ENCODE data around the gene NBAS.

DNA sequence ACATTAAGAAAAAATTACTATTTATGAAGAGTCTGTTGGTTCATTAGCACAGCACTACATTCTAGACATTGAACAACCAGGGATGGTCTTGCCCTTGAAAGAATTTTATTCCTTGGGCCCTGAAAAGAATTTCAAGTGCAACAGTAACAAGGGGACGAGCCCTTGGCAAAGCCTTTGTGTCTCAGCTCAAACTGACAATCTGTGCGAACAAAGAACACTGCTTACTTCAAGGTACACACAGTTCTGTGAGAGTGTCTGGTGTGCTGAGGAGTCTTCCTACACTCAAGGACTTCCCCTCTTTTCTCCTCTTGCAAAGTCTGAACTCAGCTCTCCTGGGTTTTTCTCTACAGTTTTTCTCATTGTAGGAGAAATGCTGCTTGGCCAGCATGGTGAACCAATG lies 373.4 kb downstream of the NBAS start:
- TF ChIP-seq NFYB (IDR thresholded peaks at IDR 0.05; ENCODE audit: extremely low read depth, insufficient read length), result no peak
- no peak for TF ChIP-seq E2F4 (CRISPR knock-in tag; IDR thresholded peaks at IDR 0.05; ENCODE audit: low read depth)
- no peak for TF ChIP-seq REST (IDR thresholded peaks at IDR 0.05; ENCODE audit: borderline replicate concordance)
- no peak for TF ChIP-seq REST (CRISPR knock-in tag; IDR thresholded peaks at IDR 0.05; ENCODE audit: low read depth)
- no peak for TF ChIP-seq ARID4B (CRISPR knock-in tag; IDR thresholded peaks at IDR 0.05)
- no peak for TF ChIP-seq POLR2AphosphoS5 (IDR thresholded peaks at IDR 0.05; ENCODE audit: control insufficient read depth, insufficient read depth, low read depth, low read length)
- no peak for TF ChIP-seq TBP (optimal IDR thresholded peaks at IDR 0.05; ENCODE audit: low read depth, low read length)

Measured in K562 (cell line).